PC-9 (cell line): Measurements from ENCODE around the gene FGF22. TPM values are rescaled to one million over a fixed set of nuclear protein-coding genes. Genes with fewer than 3 reads are reported as not detected.

ENCODE experiments used
- BruUV-seq: library from RNA; stranded (reverse); fragments of 400-500 nt; replicated peaks from 2 replicates; lab custom pipeline; 2021; lab: Mats Ljungman, UMichigan
- CTCF ChIA-PET: fragments of 300-600 bp; sonication (Branson Sonifier 250); formaldehyde crosslinking; loops from one replicate; lab custom pipeline; 2022; ENCODE audit warnings: antibody characterized with exemption; lab: Charles Lee
- POLR2A ChIA-PET: fragments of 300-600 bp; sonication (Branson Sonifier 250); formaldehyde crosslinking; loops from one replicate; lab custom pipeline; 2022; ENCODE audit warnings: antibody characterized with exemption; ENCODE audit not compliant: unreplicated experiment; lab: Charles Lee
- DNase-seq, 2 experiments: peaks; one replicate each; pipeline versions ENCODE4 v3.0.0 to v3.0.0-alpha.2; 2015 to 2022; ENCODE audit warnings: mixed read lengths in 1 of 2
- H2AFZ ChIP-seq: fragments of 200-600 bp; sonication (generic); 2 replicates; pipeline ENCODE4 v1.8.1; 2017; ENCODE audit warnings: antibody characterized with exemption
- H3F3A ChIP-seq: fragments of 200-600 bp; sonication (generic); 2 replicates; pipeline ENCODE4 v1.8.1; 2017; ENCODE audit warnings: antibody characterized with exemption, mild to moderate bottlenecking, low read depth; ENCODE audit not compliant: insufficient read depth
- H3K27ac ChIP-seq: fragments of 200-600 bp; sonication (generic); 2 replicates; pipeline ENCODE4 v1.6.1; 2016; ENCODE audit warnings: mixed run types
- H3K27me3 ChIP-seq: fragments of 200-600 bp; sonication (generic); 2 replicates; pipeline ENCODE4 v1.6.1; 2016; ENCODE audit warnings: low read depth, mixed run types; ENCODE audit not compliant: insufficient read depth
- H3K36me3 ChIP-seq: fragments of 200-600 bp; sonication (generic); 2 replicates; pipeline ENCODE4 v1.6.1; 2016; ENCODE audit warnings: low read depth, mixed run types
- H3K4me1 ChIP-seq: fragments of 200-600 bp; sonication (generic); replicated peaks from 2 replicates; pipeline ENCODE4 v1.6.1; 2016; ENCODE audit warnings: mixed run types; ENCODE audit not compliant: insufficient read depth
- H3K4me2 ChIP-seq: fragments of 200-600 bp; sonication (generic); 2 replicates; pipeline ENCODE4 v1.6.1; 2017; ENCODE audit warnings: mixed run types
- H3K4me3 ChIP-seq: fragments of 200-600 bp; sonication (generic); 2 replicates; pipeline ENCODE4 v1.6.1; 2016; ENCODE audit warnings: mixed run types
- H3K79me2 ChIP-seq: fragments of 200-600 bp; sonication (generic); 2 replicates; pipeline ENCODE4 v1.6.1; 2017; ENCODE audit warnings: low read depth, mixed run types
- H3K9me2 ChIP-seq: fragments of 200-600 bp; sonication (generic); 2 replicates; pipeline ENCODE4 v1.8.1; 2017; ENCODE audit warnings: mild to moderate bottlenecking; ENCODE audit not compliant: insufficient read depth
- H3K9me3 ChIP-seq: fragments of 200-600 bp; sonication (generic); 2 replicates; pipeline ENCODE4 v1.8.1; 2016; ENCODE audit warnings: low read depth; ENCODE audit not compliant: insufficient read depth
- H4K20me1 ChIP-seq: fragments of 200-600 bp; sonication (generic); 2 replicates; pipeline ENCODE4 v1.8.1; 2017; ENCODE audit not compliant: insufficient read depth
- CTCF ChIP-seq: fragments of 200-600 bp; sonication (generic); conservative IDR thresholded peaks from 2 replicates; pipeline ENCODE4 v1.6.1; 2017; ENCODE audit warnings: mixed run types, antibody characterized with exemption, mild to moderate bottlenecking, moderate library complexity
- EZH2 ChIP-seq: fragments of 200-600 bp; sonication (generic); IDR thresholded peaks from 2 replicates; pipeline ENCODE4 v1.8.0; 2017; ENCODE audit warnings: antibody characterized with exemption, low read depth
- intact Hi-C: fragments of 100-400 bp; cut with micrococcal nuclease; formaldehyde crosslinking; loops from one replicate; pipeline ENCODE4 v1.10.0; 2022; ENCODE audit not compliant: unreplicated experiment
- total RNA-seq: library from RNA; stranded (reverse); gene quantifications from 2 replicates; pipeline ENCODE4 v1.2.3, GENCODE V29; 2021

Gene FGF22
- total RNA-seq, 1 experiment from 2014 or later = not detected

DNA sequence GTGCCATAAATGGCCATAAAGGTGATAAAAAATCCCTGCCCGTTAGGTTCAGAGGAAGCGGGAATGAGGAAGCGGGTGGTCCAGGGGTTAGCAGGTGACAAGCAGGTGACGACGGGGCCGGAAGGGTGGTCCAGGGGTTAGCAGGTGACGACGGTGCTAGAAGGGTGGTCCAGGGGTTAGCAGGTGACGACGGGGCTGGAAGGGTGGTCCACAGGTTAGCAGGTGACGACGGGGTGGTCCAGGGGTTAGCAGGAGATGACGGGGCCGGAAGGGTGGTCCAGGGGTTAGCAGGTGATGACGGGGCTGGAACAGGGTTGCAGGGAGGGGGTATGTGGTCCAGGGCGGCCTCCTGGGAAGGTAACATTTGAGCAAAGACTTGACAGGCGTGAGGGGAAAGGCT lies 49.3 kb downstream of the FGF22 start:
- H3K9me3 ChIP-seq = no peaks in the 10 kb centered on the region
- DNase-seq = no peak
- intact Hi-C loops = no loop called here
- H3K36me3 ChIP-seq = no peaks in the 10 kb centered on the region
- no peaks in the 10 kb centered on the region for H3K4me1 ChIP-seq
- no peak overlapping the region for H3K4me2 ChIP-seq
- no TSS peak for BruUV-seq
- H3K27me3 ChIP-seq = 0 out of 2 replicates have a peak, but pooled peaks cover 7% of the 10 kb centered on the region
- no peaks in the 10 kb centered on the region for H4K20me1 ChIP-seq
- no peaks in the 10 kb centered on the region for H3K79me2 ChIP-seq
- H3K27ac ChIP-seq = no peak overlapping the region
- ChIA-PET CTCF (no interaction called here), POLR2A (no interaction called here)
- H2AFZ ChIP-seq = no peak overlapping the region
- no peak overlapping the region for H3K4me3 ChIP-seq
- H3F3A ChIP-seq = no peaks in the 10 kb centered on the region
- TF ChIP-seq EZH2 (no peak), CTCF (no peak)
- no peaks in the 10 kb centered on the region for H3K9me2 ChIP-seq

DNA sequence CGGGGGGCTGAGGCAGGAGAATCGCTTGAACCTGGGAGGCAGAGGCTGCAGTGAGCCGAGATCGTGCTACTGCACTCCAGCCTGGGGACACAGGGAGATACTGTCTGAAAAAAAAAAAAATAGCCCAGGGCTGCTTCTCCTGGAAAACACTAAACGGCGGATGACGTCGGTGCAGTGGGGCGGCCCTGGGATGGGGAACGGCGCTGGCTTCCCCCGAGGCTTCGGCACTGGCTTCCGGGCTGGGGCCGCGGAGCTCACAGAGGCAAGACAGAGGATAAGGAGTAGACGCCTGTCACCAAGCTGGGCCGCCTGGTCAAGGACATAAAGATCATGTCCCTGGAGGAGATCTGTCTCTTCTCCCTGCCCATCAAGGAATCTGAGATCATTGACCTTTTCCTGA lies 50.5 kb downstream of the FGF22 start:
- no peak for TF ChIP-seq CTCF
- TF ChIP-seq EZH2 = no peak
- Histone ChIP-seq H3K27ac (no peak overlapping the region), H3K9me3 (no peaks in the 10 kb centered on the region), H4K20me1 (no peaks in the 10 kb centered on the region), H3K4me1 (no peaks in the 10 kb centered on the region), H3K36me3 (no peaks in the 10 kb centered on the region), H3K9me2 (no peaks in the 10 kb centered on the region), H3K4me3 (no peak overlapping the region), H3K27me3 (peaks cover 16% of the 10 kb centered on the region), H2AFZ (no peak overlapping the region), H3K79me2 (no peaks in the 10 kb centered on the region), H3K4me2 (no peak overlapping the region), H3F3A (no peaks in the 10 kb centered on the region)
- intact Hi-C loops = no loop called here
- BruUV-seq = no TSS peak
- no peak for DNase-seq
- CTCF ChIA-PET = interaction anchor here (0.7 kb wide), 1 partner anchor 189 kb away, joined by 5 read pairs; no protein-coding TSS in a partner anchor
- POLR2A ChIA-PET = no interaction called here

Other genes with a start within 250 kb of the FGF22 start
- 1.2 and 2.1 TPM in 2 replicates for gene C2CD4C, start 230.7 kb upstream of the FGF22 start, total RNA-seq
- gene SHC2, start 178.8 kb upstream of the FGF22 start, total RNA-seq = 0.70 and 0.73 TPM in 2 replicates
- 1.1 and 1.7 TPM in 2 replicates for gene MADCAM1, start 143.4 kb upstream of the FGF22 start, total RNA-seq
- 13.8 and 25.7 TPM in 2 replicates for gene TPGS1, start 132.4 kb upstream of the FGF22 start, total RNA-seq
- gene CDC34, start 108.1 kb upstream of the FGF22 start, total RNA-seq = 93.3 and 98.2 TPM in 2 replicates
- 0.39 and 0.88 TPM in 2 replicates for gene GZMM, start 95.8 kb upstream of the FGF22 start, total RNA-seq
- gene BSG, start 67.3 kb upstream of the FGF22 start, total RNA-seq = 772 and 823 TPM in 2 replicates
- 1.5 and 2.0 TPM in 2 replicates for gene HCN2, start 50.0 kb upstream of the FGF22 start, total RNA-seq
- gene POLRMT, start 6.3 kb upstream of the FGF22 start, total RNA-seq = 46.4 and 57.1 TPM in 2 replicates
- 54.4 and 63.7 TPM in 2 replicates for gene RNF126, start 23.3 kb downstream of the FGF22 start, total RNA-seq
- 40.9 and 85.1 TPM in 2 replicates for gene FSTL3, start 36.5 kb downstream of the FGF22 start, total RNA-seq
- not detected in 2 replicates for gene PRSS57, start 55.6 kb downstream of the FGF22 start, total RNA-seq
- 1.8 and 6.1 TPM in 2 replicates for gene PALM, start 69.1 kb downstream of the FGF22 start, total RNA-seq
- gene MISP, start 111.2 kb downstream of the FGF22 start, total RNA-seq = 91.6 and 101 TPM in 2 replicates
- gene PTBP1, start 157.6 kb downstream of the FGF22 start, total RNA-seq = 461 and 542 TPM in 2 replicates
- 0.81 and 0.90 TPM in 2 replicates for gene PLPPR3, start 182.1 kb downstream of the FGF22 start, total RNA-seq
- gene AZU1, start 188.0 kb downstream of the FGF22 start, total RNA-seq = not detected in 2 replicates
- gene PRTN3, start 201.1 kb downstream of the FGF22 start, total RNA-seq = not detected in 2 replicates
- not detected in 2 replicates for gene ELANE, start 212.4 kb downstream of the FGF22 start, total RNA-seq
- 8.0 and 17.1 TPM in 2 replicates for gene CFD, start 219.8 kb downstream of the FGF22 start, total RNA-seq